Esophagus muscularis mucosa (tissue), 4 donors: ENCODE measurements around the gene SLC2A13. TPM values are rescaled to one million over a fixed set of nuclear protein-coding genes. Genes with fewer than 3 reads are reported as not detected.
A peak's percentile ranks its signal among the peaks of the same experiment; 100 is the strongest.

Source experiments
- DNase-seq: peaks from one replicate; pipeline ENCODE4 v3.0.0-alpha.2; 2017; ENCODE audit errors: extremely low spot score
- H3K27ac ChIP-seq, 4 donors: fragments of 200-600 bp; sonication (generic); replicated peaks in 1 of 4; 1 replicate in 3 of 4; 2 replicates in 1 of 4; pipeline ENCODE4 v1.5.1; 2016 to 2019; ENCODE audit warnings: mild to moderate bottlenecking in 1 of 4
- H3K27me3 ChIP-seq, 4 donors: fragments of 200-600 bp; sonication (generic); one replicate each; pipeline versions ENCODE4 v1.5.1 to v1.6.0; 2016 to 2019
- H3K36me3 ChIP-seq, 4 donors: fragments of 200-600 bp; sonication (generic); one replicate each; pipeline ENCODE4 v1.5.1; 2016 to 2019
- H3K4me1 ChIP-seq, 4 donors: fragments of 200-600 bp; sonication (generic); one replicate each; pipeline ENCODE4 v1.5.1; 2016 to 2019
- H3K4me3 ChIP-seq, 4 donors: fragments of 200-600 bp; sonication (generic); 1 replicate in 2 of 4; 2 replicates in 2 of 4; pipeline ENCODE4 v1.5.1; 2016 to 2019; ENCODE audit warnings: mild to moderate bottlenecking in 4 of 4, moderate library complexity in 1 of 4
- H3K9me3 ChIP-seq, 4 donors: fragments of 200-600 bp; sonication (generic); 1 replicate in 3 of 4; 2 replicates in 1 of 4; pipeline ENCODE4 v1.5.1; 2016 to 2019
- EP300 ChIP-seq: sonication (generic); formaldehyde crosslinking; IDR thresholded peaks from one replicate; pipeline ENCODE4 v1.6.1; 2017; ENCODE audit warnings: antibody characterized with exemption
- POLR2A ChIP-seq: fragments of 450-650 bp; IDR thresholded peaks from one replicate; pipeline ENCODE4 v1.6.1; 2017; ENCODE audit warnings: antibody characterized with exemption, moderate library complexity, mild to moderate bottlenecking, low read depth
- POLR2AphosphoS5 ChIP-seq, 2 donors: sonication (generic); formaldehyde crosslinking; IDR thresholded peaks; one replicate each; pipeline ENCODE4 v1.6.1; 2017; ENCODE audit warnings: antibody characterized with exemption in 2 of 2
- WGBS: methylation state at CpG from one replicate; pipeline ENCODE4 v1.1.5; 2018; 5-methylcytosine and 5-hydroxymethylcytosine counted together
- intact Hi-C: fragments of 100-400 bp; cut with DNase I; formaldehyde crosslinking; loops from one replicate; pipeline ENCODE4 v1.15.1; 2023
- total RNA-seq, 4 donors: library from RNA; depleted of rRNA; stranded (reverse); fragments of >200 nt; gene quantifications; one replicate each; pipeline versions ENCODE4 v1.1.0 to v1.2.1, GENCODE V29; 2016
- TF ChIP-seq, protein P1 (sequence below), 3 experiments: fragments of 200-600 bp in 2 of 3; fragments of 450-650 bp in 1 of 3; sonication (generic) in 2 of 3; IDR thresholded peaks; one replicate each; pipeline ENCODE4 v1.5.1; 2017 to 2019; ENCODE audit warnings: antibody characterized with exemption in 3 of 3, mild to moderate bottlenecking in 2 of 3, moderate library complexity in 1 of 3

SLC2A13 gene
- total RNA-seq, 4 donors from 2014 or later, result 19.6 to 25.7 (median 21.4) TPM

GRCh38 chr12:39990122-39991101 lies 115.5 kb downstream of the SLC2A13 start:
- Histone ChIP-seq H3K9me3 (no peaks in the 10 kb centered on the region), H3K4me1 (peaks cover 0 to 11% (median 7%) of the 10 kb centered on the region in 4 donors), H3K36me3 (no peaks in the 10 kb centered on the region), H3K4me3 (no peak overlapping the region), H3K27ac (no peak overlapping the region), H3K27me3 (no peaks in the 10 kb centered on the region)
- TF ChIP-seq POLR2A, result no peak
- TF ChIP-seq, protein P1, sequence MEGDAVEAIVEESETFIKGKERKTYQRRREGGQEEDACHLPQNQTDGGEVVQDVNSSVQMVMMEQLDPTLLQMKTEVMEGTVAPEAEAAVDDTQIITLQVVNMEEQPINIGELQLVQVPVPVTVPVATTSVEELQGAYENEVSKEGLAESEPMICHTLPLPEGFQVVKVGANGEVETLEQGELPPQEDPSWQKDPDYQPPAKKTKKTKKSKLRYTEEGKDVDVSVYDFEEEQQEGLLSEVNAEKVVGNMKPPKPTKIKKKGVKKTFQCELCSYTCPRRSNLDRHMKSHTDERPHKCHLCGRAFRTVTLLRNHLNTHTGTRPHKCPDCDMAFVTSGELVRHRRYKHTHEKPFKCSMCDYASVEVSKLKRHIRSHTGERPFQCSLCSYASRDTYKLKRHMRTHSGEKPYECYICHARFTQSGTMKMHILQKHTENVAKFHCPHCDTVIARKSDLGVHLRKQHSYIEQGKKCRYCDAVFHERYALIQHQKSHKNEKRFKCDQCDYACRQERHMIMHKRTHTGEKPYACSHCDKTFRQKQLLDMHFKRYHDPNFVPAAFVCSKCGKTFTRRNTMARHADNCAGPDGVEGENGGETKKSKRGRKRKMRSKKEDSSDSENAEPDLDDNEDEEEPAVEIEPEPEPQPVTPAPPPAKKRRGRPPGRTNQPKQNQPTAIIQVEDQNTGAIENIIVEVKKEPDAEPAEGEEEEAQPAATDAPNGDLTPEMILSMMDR (IDR thresholded peaks at IDR 0.05), result peak in 2 of 3 experiments; percentile 58 to 76
- intact Hi-C loops, result no loop called here
- DNase-seq, result no peak
- 52% methylated on average over 4 of the region's 4 CpGs for WGBS

DNA sequence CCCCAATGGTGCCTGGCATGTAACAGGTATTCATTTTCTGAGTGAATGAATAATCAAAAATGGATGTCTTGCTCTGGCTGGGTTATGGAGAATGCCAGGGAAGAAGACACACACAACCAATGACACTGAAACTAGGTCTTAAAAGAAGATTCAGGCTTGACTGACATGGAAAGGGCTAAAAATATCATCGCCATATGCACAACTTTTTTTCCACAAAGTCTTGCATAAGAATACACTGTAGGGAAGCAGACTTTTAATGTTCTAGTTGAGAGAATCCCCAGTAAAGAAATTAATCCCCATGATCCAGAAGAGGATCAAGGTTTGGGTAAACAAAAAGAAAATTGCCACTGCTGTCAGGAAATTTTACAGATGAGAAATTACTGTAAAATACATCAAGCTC lies 116.4 kb downstream of the SLC2A13 start:
- Histone ChIP-seq H3K27ac (no peak overlapping the region), H3K36me3 (no peaks in the 10 kb centered on the region), H3K4me3 (no peak overlapping the region), H3K9me3 (no peaks in the 10 kb centered on the region), H3K4me1 (peaks cover 0 to 15% (median 8%) of the 10 kb centered on the region in 4 donors), H3K27me3 (no peaks in the 10 kb centered on the region)
- intact Hi-C loops, result loop anchor here (2.0 kb wide), 1 partner anchor 223 kb away; no protein-coding TSS in a partner anchor
- DNase-seq, result no peak
- TF ChIP-seq POLR2A, result no peak
- WGBS, result 95% methylated on average over 1 of the region's 1 CpG

DNA sequence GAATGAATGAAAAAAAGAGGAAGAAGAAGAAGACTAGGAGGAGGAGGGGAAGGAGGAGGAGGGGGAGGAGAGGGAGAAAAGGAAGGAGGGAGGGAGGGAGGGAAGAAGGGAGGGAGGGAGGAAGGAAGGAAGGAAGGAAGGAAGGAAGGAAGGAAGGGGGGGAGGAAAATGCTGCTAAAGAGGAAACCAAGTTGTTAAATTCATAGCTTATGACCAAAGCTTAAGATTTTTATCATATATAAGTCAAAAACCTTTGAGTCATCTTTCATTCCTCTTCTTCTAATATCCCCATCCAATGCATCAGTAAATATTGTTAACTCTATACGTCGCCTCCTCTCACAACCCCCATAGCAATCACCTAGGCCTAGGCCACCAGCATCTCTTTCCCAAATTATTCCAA lies 117.3 kb downstream of the SLC2A13 start:
- intact Hi-C loops, result loop anchor here (2.0 kb wide), 1 partner anchor 222 kb away; no protein-coding TSS in a partner anchor
- TF ChIP-seq POLR2AphosphoS5 (IDR thresholded peaks at IDR 0.05) (no peak), EP300 (no peak)
- TF ChIP-seq, protein P1 (IDR thresholded peaks at IDR 0.05), result no peak
- H3K27me3 ChIP-seq, result no peaks in the 10 kb centered on the region
- no peaks in the 10 kb centered on the region for H3K36me3 ChIP-seq
- no peaks in the 10 kb centered on the region for H3K9me3 ChIP-seq
- no peak overlapping the region for H3K4me3 ChIP-seq
- 100% methylated on average over 2 of the region's 2 CpGs for WGBS
- no peak overlapping the region for H3K27ac ChIP-seq
- no peak for DNase-seq
- peaks cover 0 to 15% (median 8%) of the 10 kb centered on the region in 4 donors for H3K4me1 ChIP-seq

GRCh38 chr12:39986674-39987073 lies 119.2 kb downstream of the SLC2A13 start:
- Histone ChIP-seq H3K4me3 (no peak overlapping the region), H3K27me3 (no peaks in the 10 kb centered on the region), H3K9me3 (no peaks in the 10 kb centered on the region), H3K36me3 (no peaks in the 10 kb centered on the region), H3K27ac (no peak overlapping the region), H3K4me1 (peaks cover 0 to 15% (median 8%) of the 10 kb centered on the region in 4 donors)
- no peak for TF ChIP-seq EP300
- TF ChIP-seq POLR2A, result no peak
- TF ChIP-seq, protein P1 (IDR thresholded peaks at IDR 0.05), result no peak
- no peak for TF ChIP-seq POLR2AphosphoS5 (IDR thresholded peaks at IDR 0.05)
- DNase-seq, result no peak
- intact Hi-C loops, result no loop called here
- 78% methylated on average over 2 of the region's 2 CpGs for WGBS

GRCh38 chr12:39984670-39985069 lies 121.2 kb downstream of the SLC2A13 start:
- no peak for DNase-seq
- 85% methylated on average over 5 of the region's 5 CpGs for WGBS
- Histone ChIP-seq H3K36me3 (no peaks in the 10 kb centered on the region), H3K4me3 (no peak overlapping the region), H3K9me3 (no peaks in the 10 kb centered on the region), H3K4me1 (peaks cover 0 to 9% (median 4%) of the 10 kb centered on the region in 4 donors), H3K27ac (no peak overlapping the region), H3K27me3 (no peaks in the 10 kb centered on the region)
- TF ChIP-seq, protein P1 (IDR thresholded peaks at IDR 0.05), result no peak
- TF ChIP-seq EP300 (no peak), POLR2A (no peak), POLR2AphosphoS5 (IDR thresholded peaks at IDR 0.05) (no peak)
- intact Hi-C loops, result no loop called here
